Lung (tissue), 12 donors: Measurements from ENCODE around the gene POLN. TPM values are rescaled to one million over a fixed set of nuclear protein-coding genes. Genes with fewer than 3 reads are reported as not detected.
"Not testable (repeated sequence)": the region's sequence is repeated elsewhere in the genome, so short reads cannot be mapped to it uniquely, and the experiment has no call there.

Source experiments
- ATAC-seq: fragments of 200-7000 bp; cut with Tn5 transposase; one replicate; pipeline ENCODE4 v1.9.1; 2020; ENCODE audit warnings: moderate number of reproducible peaks; ENCODE audit not compliant: insufficient read depth, low FRiP score
- DNase-seq, 3 donors: peaks; one replicate each; pipeline ENCODE4 v3.0.0-alpha.2; 2013 to 2017
- H3K27ac ChIP-seq, 2 donors: one replicate each; pipeline ENCODE4 v1.5.1; 2013; ENCODE audit warnings: mild to moderate bottlenecking in 2 of 2, moderate library complexity in 2 of 2, control low read depth in 1 of 2, inconsistent platforms in 1 of 2, low read depth in 1 of 2, low read length in 1 of 2
- H3K27me3 ChIP-seq, 3 donors: one replicate each; pipeline ENCODE4 v1.5.1; 2013; ENCODE audit warnings: low read length in 2 of 3; ENCODE audit not compliant: control insufficient read depth in 3 of 3, insufficient read depth in 3 of 3
- H3K36me3 ChIP-seq, 4 donors: one replicate each; pipeline ENCODE4 v1.5.1; 2013; ENCODE audit warnings: low read length in 4 of 4, mild to moderate bottlenecking in 1 of 4, moderate library complexity in 1 of 4; ENCODE audit not compliant: control insufficient read depth in 4 of 4, insufficient read depth in 4 of 4
- H3K4me1 ChIP-seq, 5 donors: one replicate each; pipeline ENCODE4 v1.5.1; 2013; ENCODE audit warnings: low read length in 5 of 5, mild to moderate bottlenecking in 2 of 5, moderate library complexity in 1 of 5; ENCODE audit not compliant: control insufficient read depth in 5 of 5, insufficient read depth in 5 of 5
- H3K4me3 ChIP-seq: one replicate; pipeline ENCODE4 v1.5.1; 2013; ENCODE audit warnings: mild to moderate bottlenecking, control low read depth, moderate library complexity
- H3K9ac ChIP-seq, 2 donors: one replicate each; pipeline ENCODE4 v1.5.1; 2013; ENCODE audit warnings: low read length in 2 of 2, control low read depth in 1 of 2; ENCODE audit not compliant: insufficient read depth in 1 of 2
- H3K9me3 ChIP-seq, 4 donors: one replicate each; pipeline ENCODE4 v1.5.1; 2013; ENCODE audit warnings: low read length in 3 of 4, mild to moderate bottlenecking in 1 of 4, moderate library complexity in 1 of 4; ENCODE audit not compliant: control insufficient read depth in 4 of 4, insufficient read depth in 3 of 4
- CTCF ChIP-seq: IDR thresholded peaks from 2 replicates; pipeline ENCODE4 v1.5.1; 2012; ENCODE audit warnings: mild to moderate bottlenecking; ENCODE audit errors: control extremely low read depth, extremely low read depth
- WGBS, 2 donors: extraction: QIAGEN DNeasy Blood & Tissue Kit; methylation state at CpG; one replicate each; pipeline ENCODE4 v1.1.7; 2013; 5-methylcytosine and 5-hydroxymethylcytosine counted together
- polyA plus RNA-seq, 2 donors: library from polyadenylated mRNA; stranded (reverse); fragments of 200-250 nt; gene quantifications; one replicate each; pipeline ENCODE4 v1.2.1, GENCODE V29; 2013
- total RNA-seq, 2 donors: library from RNA; depleted of rRNA in 1 of 2; stranded (reverse); fragments of >200 nt in 1 of 2; gene quantifications; one replicate each; pipeline ENCODE4 v1.2.1, GENCODE V29; 2014 to 2021
- donor health status: control.
- donor health status: control.
- donor health status: Bipolar disorder and iron deficiency.
- donor health status: healthy.
- donor health status: DM: yes; HTN: yes; CAD: no.

The POLN gene
- total and polyA plus RNA-seq, 4 donors = 0.68 to 3.7 (median 2.2) TPM

- Histone ChIP-seq H3K9me3 (peaks cover 0 to 3% (median 0%) of the 10 kb centered on the region in 4 donors), H3K36me3 (peaks cover 0 to 1% (median 0%) of the 10 kb centered on the region in 4 donors), H3K9ac (no peak overlapping the region), H3K27me3 (no peaks in the 10 kb centered on the region), H3K4me3 (no peak overlapping the region), H3K4me1 (peaks cover 0 to 7% (median 0%) of the 10 kb centered on the region in 5 donors), H3K27ac (no peak overlapping the region)
- TF ChIP-seq CTCF = no peak
- 68 to 81% methylated on average over 19 of the region's 19 CpGs for WGBS, 2 donors
- peak in 2 of 3 donors; percentile 26 to 67 for DNase-seq
- ATAC-seq = no peak
Measured at GRCh38 chr4:2163311-2163821, 78.6 kb downstream of the POLN start.

- H3K27ac ChIP-seq, H3K4me1 ChIP-seq, H3K9me3 ChIP-seq, H3K27me3 ChIP-seq, ATAC-seq, H3K9ac ChIP-seq, H3K36me3 ChIP-seq, DNase-seq, H3K4me3 ChIP-seq: not testable (repeated sequence)
- WGBS, 2 donors = 94 to 95% methylated on average over 39 to 40 of the region's 40 CpGs
Measured at GRCh38 chr4:2161092-2161703, 80.7 kb downstream of the POLN start.

- Histone ChIP-seq H3K36me3 (no peaks in the 10 kb centered on the region), H3K27me3 (no peaks in the 10 kb centered on the region)
- 85 to 90% methylated on average over 2 of the region's 2 CpGs for WGBS, 2 donors
Measured at GRCh38 chr4:2159931-2160330, 82.0 kb downstream of the POLN start.

More at GRCh38 chr4:2159931-2160330, 82.0 kb downstream of the POLN start:
- ATAC-seq (no peak), DNase-seq (no peak)
- Histone ChIP-seq H3K27ac (no peak overlapping the region), H3K4me3 (no peak overlapping the region), H3K4me1 (peaks cover 0 to 7% (median 0%) of the 10 kb centered on the region in 5 donors), H3K9ac (no peak overlapping the region), H3K9me3 (peaks cover 0 to 3% (median 0%) of the 10 kb centered on the region in 4 donors)
- no peak for TF ChIP-seq CTCF
